GM18507 (cell line): ENCODE data around the gene CPNE6.
A peak's percentile ranks its signal among the peaks of the same experiment; 100 is the strongest.

Experiments used
- DNase-seq: peaks from one replicate; pipeline ENCODE4 v3.0.0; 2011; ENCODE audit warnings: low read depth; ENCODE audit not compliant: insufficient read length; ENCODE audit errors: extremely low spot score
- FAIRE-seq: peaks from 2 replicates; lab custom pipeline; 2011; peaks lifted over from hg19 to GRCh38; lab: Jason Lieb, UNC

The CPNE6 gene

DNA sequence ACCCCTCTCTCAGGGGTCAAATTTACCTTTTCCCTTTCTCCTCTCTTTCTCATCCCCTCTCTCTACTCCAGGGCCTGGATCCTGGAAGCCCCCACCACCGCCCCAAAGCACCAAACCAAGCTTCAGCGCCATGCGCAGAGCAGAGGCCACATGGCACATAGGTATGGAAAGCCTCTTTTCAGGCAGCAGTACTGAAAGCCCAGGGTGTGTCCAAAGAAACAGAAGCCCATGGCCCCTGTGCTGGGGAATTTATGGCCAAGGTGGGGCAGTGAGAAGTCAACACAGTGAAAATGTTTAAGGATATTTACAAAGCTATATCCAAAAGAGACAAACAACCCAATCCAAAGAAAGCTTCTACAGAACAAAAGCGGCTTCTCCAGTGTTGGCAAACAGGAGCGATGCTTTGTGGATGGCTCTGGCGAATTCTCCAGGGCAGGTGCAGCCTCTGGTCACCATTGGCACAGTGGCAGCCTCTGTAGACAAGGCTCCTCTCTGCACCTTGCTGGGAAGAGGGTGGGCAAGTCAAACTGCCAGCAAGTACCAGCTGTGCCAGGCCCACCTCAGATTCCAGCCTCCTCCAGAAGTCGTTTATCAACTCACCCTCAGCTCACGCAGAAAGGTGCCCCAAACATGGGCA is 4.7 kb upstream of the CPNE6 start:
- no peak for DNase-seq
- FAIRE-seq: no peak

DNA sequence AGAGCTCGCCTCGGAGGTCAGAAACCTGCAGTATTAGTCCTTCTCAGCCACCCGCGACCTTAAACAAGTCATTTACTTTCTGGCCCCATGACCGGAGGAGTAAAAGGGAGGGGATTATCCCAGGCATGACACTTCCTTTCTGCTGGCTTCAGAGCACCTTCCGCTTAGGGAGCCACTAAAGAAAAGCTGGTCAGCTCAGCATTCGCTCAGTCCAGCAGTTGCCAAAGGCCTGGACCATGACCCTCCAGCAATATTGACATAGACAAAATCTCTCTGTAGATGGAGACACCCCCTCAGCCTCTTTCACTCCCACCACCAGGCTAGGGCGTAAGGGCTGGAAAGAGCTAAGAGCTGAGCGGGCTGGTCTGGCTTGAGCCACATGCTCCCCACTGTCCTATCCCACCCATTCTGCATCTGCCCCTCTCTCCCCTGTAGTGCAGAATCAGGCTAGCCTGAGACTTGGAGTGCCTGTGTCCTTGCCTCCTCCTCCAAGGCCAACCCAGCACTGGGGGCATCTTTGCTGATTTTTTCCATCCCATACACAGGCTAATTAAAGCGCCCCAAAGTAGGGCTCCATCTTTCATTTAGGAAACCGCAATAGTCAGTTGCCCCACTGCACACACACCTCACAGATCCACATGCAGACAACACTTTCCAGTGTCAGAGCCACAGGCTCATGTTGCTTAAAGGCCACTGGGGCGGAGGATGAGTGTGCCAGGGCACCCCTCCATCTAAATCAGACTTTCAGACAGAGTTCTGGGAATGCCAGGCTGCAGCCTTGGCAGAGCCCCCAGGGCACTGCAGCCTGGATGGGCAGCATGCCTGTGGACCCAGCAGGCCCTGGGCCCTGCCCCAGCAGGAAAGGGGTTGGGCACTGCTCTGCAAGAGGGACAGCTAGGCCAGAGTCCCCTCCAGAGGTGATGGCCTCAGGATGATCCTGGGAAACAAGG is 4.0 kb upstream of the CPNE6 start:
- DNase-seq: no peak
- no peak for FAIRE-seq

DNA sequence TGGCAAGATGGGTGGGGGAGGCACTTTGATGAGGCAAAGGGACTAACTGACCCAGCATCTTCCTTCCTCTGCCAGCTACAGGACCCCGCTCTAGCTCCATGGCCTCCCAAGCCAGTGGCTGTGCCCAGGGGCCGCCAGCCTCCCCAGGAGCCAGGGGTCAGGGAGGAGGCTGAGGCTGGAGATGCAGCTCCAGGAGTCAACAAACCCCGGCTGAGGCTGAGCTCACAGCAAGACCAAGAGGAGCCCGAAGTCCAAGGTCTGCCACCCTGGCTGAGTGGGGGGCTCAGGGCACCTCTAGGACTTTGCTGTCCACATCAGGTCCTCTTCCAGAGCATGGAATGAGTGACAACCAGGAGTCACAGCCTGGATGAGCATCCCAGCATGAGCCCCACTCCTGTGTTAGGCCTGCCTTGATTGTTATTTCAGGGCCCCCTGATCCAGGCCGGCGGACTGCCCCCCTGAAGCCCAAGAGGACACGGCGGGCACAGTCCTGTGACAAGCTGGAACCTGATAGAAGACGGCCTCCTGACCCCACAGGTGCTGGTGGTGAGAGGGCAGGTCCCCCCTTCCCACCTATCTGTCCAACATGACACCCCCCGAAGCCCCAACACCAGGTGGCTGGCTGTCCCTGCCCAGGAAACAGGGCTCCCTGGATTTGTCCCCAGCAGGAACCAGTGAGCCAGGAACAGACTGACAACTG is 2.5 kb upstream of the CPNE6 start:
- FAIRE-seq: no peak
- DNase-seq: no peak

DNA sequence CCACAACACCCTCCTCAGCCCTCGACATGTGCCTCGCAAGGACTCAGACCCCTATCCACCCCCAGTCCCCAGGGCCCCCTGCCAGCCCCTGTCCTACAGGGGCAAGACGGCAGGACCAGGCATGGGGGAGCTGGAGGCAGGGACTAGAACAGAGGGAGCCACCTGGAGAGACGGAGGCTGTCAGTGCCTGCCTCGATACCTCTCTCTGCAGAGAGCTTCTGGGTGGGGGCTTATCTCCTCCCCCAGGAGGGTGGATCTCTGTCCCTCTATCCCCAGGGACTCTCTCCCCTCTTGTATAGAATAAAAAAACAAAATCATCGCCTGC is 2.0 kb upstream of the CPNE6 start:
- FAIRE-seq: no peak
- DNase-seq: no peak

DNA sequence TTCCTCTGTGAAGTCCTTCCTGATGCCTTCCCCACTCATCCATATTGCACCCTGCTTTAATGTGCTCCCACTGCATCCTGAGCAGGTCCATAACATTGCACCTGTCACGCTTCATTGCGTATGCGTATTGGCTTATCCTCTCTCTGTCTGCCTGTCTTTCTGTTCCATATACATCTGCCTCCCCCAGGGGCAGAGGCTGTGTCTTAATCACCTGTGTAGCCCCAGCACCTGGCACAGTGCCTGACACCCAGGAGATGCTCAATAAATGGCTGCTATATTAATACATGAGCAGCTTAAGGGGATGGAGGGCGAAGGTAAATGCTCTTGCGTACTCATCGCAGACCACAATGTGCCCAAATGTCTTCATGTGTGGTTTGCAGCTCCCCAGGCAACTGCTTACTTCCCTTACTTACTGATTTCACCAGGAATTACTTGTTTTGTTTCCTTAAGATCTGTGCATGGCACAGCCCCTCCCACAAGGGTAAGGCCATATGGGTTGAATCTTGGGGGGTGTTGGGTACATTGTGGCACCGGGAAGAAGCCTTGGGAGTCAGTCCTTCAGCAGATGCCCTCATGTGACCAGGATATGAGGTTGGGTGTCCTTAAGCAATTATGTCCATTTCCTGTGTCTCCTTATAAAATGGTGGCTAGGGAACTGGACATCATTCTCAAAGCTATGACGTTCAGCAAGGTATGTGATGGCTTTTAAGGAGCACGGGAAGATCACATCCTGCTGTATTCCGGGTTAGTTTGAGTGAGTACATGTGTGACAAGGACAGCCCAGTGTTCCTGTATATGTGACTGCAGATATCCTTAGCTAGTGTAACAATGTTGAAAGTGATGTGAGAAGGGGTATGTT is 848 bp upstream of the CPNE6 start:
- no peak for DNase-seq
- no peak for FAIRE-seq

DNA sequence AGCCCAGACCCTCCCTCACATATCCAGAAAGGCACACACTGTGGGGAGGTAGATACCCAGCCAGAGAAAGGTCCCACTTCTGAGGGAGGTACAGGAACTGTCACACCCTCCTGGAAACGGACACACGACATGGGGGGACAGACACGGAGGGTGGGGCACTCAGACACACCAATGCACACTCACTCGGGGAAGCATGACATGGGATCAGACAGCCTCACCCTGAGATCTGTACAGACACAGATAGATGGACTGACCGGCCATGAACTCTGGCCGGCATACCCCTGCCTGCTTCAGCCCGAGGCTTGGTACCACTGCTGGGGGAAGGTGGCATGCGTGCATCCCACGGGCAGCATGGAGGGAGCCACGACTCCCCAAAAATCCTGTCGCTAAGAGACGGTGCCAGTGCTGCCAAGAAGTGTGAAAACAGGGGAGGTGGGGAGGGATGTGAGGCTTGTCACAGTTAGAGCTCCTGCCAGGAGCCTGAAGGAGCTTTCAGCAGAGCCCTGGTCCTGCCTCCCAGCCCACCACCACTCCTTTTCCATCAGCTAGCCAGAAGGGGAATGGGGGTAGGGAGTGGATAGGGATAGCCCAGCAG is 571 bp downstream of the CPNE6 start:
- DNase-seq (no peak), FAIRE-seq (no peak)

DNA sequence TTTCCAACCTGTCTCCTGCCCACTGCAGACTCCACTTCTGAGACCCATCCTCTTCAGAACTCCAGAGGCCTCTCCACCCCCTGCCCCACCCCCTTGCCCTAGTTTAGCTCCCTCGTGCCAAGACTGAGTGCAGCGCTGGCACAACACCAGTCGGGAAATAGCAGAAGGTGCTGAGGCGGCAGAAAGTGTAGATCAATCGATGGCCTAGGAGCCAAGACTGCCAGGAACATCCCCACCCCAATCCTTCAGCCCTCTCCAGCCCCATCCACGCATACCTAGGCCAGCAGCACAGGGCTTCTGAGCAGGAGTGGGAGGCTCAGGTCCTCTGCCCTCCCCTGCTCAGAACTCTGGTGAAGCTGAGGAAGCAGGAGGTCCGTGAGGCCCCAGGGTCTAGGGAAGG is 1.1 kb downstream of the CPNE6 start:
- FAIRE-seq (no peak), DNase-seq (no peak)

DNA sequence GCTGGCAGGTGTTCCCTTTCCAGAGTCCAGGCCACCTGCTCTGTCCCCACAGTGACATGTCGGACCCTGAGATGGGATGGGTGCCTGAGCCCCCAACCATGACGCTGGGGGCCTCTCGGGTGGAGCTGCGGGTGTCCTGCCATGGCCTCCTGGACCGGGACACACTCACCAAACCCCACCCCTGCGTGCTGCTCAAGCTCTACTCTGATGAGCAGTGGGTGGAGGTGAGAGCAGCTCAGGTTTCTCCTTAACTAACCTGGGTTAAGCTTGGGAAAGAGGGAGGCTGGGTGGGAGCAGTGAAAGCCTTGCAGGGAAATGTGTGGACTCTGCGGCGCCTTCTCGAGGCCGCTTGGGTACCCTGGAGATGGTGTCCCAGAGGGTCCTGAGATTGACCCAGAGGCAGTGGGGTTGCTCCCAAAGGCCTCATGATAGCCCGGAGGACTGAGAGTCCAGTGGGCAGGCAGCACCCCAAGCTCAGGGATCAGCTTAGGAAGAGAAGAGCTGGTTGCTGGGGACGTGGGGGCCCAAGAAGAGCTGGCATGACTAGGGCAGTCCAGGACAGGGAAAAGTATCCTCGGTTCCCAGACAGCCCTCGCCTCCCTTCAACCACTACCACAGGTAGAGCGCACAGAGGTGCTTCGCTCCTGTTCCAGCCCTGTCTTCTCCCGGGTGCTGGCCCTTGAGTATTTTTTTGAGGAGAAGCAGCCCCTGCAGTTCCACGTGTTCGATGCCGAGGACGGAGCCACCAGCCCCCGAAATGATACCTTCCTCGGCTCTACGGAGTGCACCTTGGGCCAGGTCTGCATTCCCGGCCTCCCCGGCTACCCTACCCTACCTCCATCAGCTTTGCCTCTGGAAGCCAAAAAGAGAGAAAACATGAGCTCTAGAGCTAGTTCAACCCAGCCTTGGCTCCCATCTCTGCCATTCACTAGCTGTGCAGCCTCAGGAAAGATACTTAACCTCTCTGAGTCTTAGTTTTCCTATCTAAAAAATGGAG is 1.8 kb downstream of the CPNE6 start:
- FAIRE-seq: no peak
- no peak for DNase-seq

DNA sequence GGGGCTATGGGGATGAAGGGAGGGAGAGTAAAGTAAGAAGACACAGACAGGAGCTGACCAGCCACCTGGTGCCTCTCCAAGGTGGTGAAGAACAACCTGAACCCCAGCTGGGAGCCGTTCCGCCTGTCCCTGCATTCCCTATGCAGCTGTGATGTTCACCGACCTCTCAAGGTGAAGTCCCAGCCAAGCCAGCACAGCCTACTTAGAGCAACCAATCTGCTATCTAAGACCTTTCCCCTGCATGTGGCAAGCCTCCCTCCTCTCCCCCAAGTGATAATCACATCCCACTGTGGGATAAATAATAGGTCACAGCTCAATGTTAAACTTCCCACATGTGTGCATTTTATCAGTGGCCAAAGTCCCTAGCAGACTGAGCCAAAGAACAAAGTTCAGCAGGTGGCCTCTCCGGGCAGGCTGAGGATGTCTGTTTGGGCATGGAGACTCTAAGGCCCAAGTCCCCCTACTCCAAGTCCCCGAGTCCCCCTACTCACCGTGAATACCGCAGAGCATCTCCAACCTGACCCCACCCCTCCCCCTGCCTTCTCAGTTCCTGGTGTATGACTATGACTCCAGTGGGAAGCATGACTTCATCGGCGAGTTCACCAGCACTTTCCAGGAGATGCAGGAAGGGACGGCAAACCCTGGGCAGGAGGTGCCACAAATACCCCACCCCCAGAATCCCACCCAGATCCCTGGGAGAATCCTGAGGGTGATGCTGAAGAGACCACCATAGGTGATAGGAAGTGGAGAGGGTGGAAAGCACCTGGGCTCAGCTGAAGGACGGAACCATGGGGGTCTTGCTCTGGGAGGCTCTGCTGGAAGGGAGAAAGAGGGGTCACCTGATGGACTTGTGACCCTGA is 3.5 kb downstream of the CPNE6 start:
- DNase-seq: no peak
- FAIRE-seq: no peak

DNA sequence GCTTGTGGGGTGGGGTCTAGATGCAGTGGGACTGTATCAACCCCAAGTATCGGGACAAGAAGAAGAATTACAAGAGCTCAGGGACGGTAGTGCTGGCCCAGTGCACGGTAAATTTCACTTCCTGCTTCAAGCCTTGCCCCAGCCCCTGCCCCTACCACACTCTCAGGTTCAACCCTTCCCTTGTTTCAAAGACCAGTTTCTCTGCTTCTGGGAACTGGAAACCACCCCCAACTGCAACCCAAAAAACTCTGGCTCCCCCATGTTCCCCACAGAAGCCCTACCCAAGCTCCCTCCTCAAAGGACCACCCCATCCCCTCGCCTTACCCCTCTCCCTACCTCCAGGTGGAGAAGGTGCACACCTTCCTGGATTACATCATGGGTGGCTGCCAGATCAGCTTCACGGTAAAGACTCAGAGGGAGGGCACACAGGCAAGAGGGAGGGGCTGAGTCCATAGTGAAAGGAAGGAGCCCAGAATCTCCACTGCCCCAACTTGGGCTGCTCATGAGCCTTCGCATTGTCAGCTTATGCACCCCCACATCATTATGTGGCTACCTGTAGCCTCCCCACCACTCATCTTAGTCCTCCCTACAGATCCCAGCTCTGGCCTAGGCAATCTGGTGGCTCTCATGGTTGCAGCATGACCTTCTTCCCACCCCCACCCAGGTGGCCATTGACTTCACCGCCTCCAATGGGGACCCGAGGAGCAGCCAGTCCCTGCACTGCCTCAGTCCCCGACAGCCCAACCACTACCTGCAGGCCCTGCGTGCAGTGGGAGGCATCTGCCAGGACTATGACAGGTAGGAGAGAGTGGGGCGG is 4.3 kb downstream of the CPNE6 start:
- DNase-seq: no peak
- FAIRE-seq: peak; percentile 48

DNA sequence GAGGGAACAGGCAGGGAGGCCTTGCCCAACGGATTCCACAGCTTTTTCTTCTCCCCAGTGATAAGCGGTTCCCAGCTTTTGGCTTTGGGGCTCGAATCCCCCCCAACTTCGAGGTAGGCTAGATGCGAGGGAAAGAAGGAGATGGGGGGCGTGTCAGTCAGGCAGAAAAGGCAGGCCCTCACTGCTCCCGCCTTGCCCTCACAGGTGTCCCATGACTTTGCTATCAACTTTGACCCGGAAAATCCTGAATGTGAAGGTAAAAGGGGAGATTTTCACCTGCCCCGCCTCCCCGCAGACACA is 4.9 kb downstream of the CPNE6 start:
- FAIRE-seq: no peak
- no peak for DNase-seq

DNA sequence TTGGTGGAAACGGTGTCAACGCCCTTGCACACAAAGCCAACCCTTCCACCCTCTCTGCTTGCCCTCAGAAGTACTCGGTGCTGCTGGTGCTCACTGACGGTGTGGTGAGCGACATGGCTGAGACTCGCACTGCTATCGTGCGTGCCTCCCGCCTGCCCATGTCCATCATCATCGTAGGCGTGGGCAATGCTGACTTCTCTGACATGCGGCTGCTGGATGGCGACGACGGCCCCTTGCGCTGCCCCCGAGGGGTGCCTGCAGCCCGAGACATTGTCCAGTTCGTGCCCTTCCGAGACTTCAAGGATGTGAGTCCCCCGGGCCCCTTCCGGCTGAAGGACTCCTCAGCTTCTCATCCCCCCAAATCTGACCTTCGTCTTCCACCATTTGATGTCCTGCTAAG is 5.7 kb downstream of the CPNE6 start:
- FAIRE-seq: no peak
- DNase-seq: no peak

DNA sequence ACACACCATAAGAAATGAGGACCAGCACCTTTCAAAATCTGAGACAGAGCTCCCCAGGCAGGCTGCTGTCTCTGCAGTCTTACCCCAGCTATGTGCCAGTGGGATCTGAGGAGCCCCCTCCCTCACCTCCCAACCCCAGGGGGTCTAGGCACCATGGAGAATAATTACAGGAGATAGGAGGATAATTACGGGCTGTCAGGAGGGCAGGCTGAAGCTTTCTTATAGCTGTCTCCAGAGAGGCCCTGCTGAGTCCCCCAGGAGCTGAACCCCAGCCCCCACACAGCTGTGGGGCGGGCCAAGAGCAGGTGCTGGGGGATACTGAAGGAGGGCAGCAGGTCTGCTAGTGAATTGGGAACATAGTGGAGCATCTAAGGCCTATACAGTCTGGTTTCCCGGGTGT is 6.8 kb downstream of the CPNE6 start:
- FAIRE-seq: no peak
- no peak for DNase-seq

DNA sequence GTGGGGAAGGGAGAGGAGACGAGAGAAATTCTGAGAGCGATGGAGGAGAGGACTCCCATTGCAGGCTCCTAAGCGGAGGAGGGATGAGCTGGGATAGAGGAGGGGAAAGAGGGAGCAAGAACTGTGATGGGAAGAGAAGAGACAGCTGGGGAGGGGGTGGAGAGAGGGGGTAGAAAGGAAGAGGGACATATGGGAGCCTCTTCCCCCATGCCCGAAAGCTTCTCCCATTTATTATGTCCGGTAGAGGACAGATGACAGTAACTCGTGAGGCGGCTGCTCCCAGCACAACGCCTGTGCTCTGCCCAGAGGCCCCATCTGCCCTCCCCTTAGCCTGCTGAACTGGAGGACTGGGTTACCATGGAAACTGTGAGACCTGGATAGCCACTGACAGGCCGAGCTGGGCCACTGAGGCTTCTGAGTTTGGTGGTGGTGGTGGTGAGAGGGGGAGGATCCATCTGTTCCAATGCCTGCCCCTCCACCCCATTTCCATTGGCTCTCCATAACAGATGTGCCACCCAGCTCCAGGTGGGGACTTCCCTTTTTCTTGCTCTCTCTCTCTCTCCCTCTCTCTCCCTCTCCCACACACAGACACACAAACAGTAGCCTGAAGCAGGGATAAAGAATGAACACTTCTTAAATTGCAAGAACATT is 8.3 kb downstream of the CPNE6 start:
- no peak for FAIRE-seq

DNA sequence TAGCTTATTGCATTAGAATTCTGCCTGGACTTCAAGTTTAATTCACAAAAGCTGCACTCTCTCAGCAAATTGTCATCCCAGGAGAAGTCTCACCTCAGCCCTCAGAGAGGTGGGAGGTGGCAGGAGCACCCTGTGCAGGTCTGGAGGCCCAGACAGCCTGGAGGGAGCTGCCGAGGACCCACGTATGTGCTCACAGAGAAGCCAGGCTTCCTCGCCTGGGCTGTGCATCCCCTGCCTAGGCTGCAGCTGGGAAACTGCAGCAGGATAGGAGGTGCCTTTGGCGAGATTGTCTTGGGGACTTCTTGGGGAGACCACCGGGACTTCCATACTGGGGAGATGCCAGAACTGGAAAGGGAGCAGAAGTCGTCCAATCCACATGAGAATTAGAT is 8.8 kb downstream of the CPNE6 start:
- no peak for FAIRE-seq

More for the DNA sequence above, 8.3 kb downstream of the CPNE6 start:
- no peak for DNase-seq

More for the DNA sequence above, 8.8 kb downstream of the CPNE6 start:
- DNase-seq: no peak
